ENCODE results near the gene BCL11A. TPM values are rescaled to one million over a fixed set of nuclear protein-coding genes. Genes with fewer than 3 reads are reported as not detected.

Gene BCL11A
- polyA plus RNA-seq, 2 of the 4 experiments (the other 2 are of a cell fraction): 0.12 to 0.13 TPM

- FAIRE-seq (no peak), ATAC-seq (no peak), DNase-seq (ENCODE audit: low read depth in 1 of 2, low spot score in 1 of 2) (no peak)
- POLR2A ChIA-PET: no interaction called here
- CTCF ChIA-PET: no interaction called here
- WGBS (ENCODE audit: missing lambda C conversion rate): 58% methylated on average over 12 of the region's 12 CpGs
- Histone ChIP-seq H3K4me1 (peaks cover 11% of the 10 kb centered on the region), H3K4me3 (no peak overlapping the region), H3K4me2 (no peak overlapping the region), H3K27ac (no peak overlapping the region), H3K9me3 (no peaks in the 10 kb centered on the region)
- no peak for TF ChIP-seq ELK1 (IDR thresholded peaks at IDR 0.05; ENCODE audit: low read depth, low read length)
- TF ChIP-seq HES2 (IDR thresholded peaks at IDR 0.05): no peak
- TF ChIP-seq HOXA7 (CRISPR knock-in tag; IDR thresholded peaks at IDR 0.05): no peak
- TF ChIP-seq EHMT2 (IDR thresholded peaks at IDR 0.05; ENCODE audit: low read depth): no peak
- TF ChIP-seq RNF2 (IDR thresholded peaks at IDR 0.05; ENCODE audit: borderline replicate concordance, low read depth): no peak
- no peak for TF ChIP-seq BHLHE40 (IDR thresholded peaks at IDR 0.05; ENCODE audit: low read depth, low read length)
- TF ChIP-seq RFX5 (IDR thresholded peaks at IDR 0.05): no peak
- TF ChIP-seq HEYL (CRISPR knock-in tag; IDR thresholded peaks at IDR 0.05): no peak
- no peak for TF ChIP-seq TP53 (CRISPR knock-in tag; IDR thresholded peaks at IDR 0.05)
- TF ChIP-seq CBX2 (IDR thresholded peaks at IDR 0.05; ENCODE audit: borderline replicate concordance, low read depth): no peak
- TF ChIP-seq MYC (IDR thresholded peaks at IDR 0.05; ENCODE audit: borderline replicate concordance, low read length): no peak
- no peak for TF ChIP-seq HOXB5 (CRISPR knock-in tag; IDR thresholded peaks at IDR 0.05)
- TF ChIP-seq KDM1A (IDR thresholded peaks at IDR 0.05; ENCODE audit: low read depth): no peak
- no peak for TF ChIP-seq POLR2AphosphoS2 (conservative IDR thresholded peaks at IDR 0.05; ENCODE audit: low read length)
- TF ChIP-seq POLR2A (IDR thresholded peaks at IDR 0.05; ENCODE audit: low read length): no peak
- no peak for TF ChIP-seq MAFK (IDR thresholded peaks at IDR 0.05; ENCODE audit: partially characterized antibody)
- TF ChIP-seq ZC3H11A (IDR thresholded peaks at IDR 0.05): no peak
- TF ChIP-seq HMGXB4 (CRISPR knock-in tag; IDR thresholded peaks at IDR 0.05; ENCODE audit: borderline replicate concordance): no peak
- TF ChIP-seq ATOH8 (CRISPR knock-in tag; IDR thresholded peaks at IDR 0.05; ENCODE audit: low read depth): no peak
Observed at GRCh38 chr2:60531701-60532133, 21.7 kb downstream of the BCL11A start.

- 36% methylated on average over 12 of the region's 12 CpGs for WGBS (ENCODE audit: missing lambda C conversion rate)
- no peak for TF ChIP-seq CTCF (IDR thresholded peaks at IDR 0.05)
- CTCF ChIA-PET: no interaction called here
- FAIRE-seq: no peak
- H3K27ac ChIP-seq: no peak overlapping the region
- POLR2A ChIA-PET: no interaction called here
- peak in 1 of 2 experiments; percentile 44; a peak in 3 of 6 replicates for ATAC-seq
- no peak overlapping the region for H3K4me2 ChIP-seq
- DNase-seq (ENCODE audit: low read depth in 1 of 2, low spot score in 1 of 2): no peak
- H3K4me3 ChIP-seq: no peak overlapping the region
- no peaks in the 10 kb centered on the region for H3K9me3 ChIP-seq
- H3K4me1 ChIP-seq: peaks cover 11% of the 10 kb centered on the region
Observed at GRCh38 chr2:60530660-60531281, 22.7 kb downstream of the BCL11A start.
